ENCODE measurements around the gene CFAP46. TPM values are rescaled to one million over a fixed set of nuclear protein-coding genes. Genes with fewer than 3 reads are reported as not detected.

The CFAP46 gene
- total RNA-seq, 1 donor from 2014 or later = 4.4 TPM

GRCh38 chr10:132912225-132912712 is 30.1 kb downstream of the CFAP46 start:
- H3K36me3 Mint-ChIP-seq (ENCODE audit: low read depth) = no peaks in the 10 kb centered on the region
- no peak overlapping the region for H3K27ac Mint-ChIP-seq (ENCODE audit: unreplicated experiment)
- no peak overlapping the region for H3K4me3 Mint-ChIP-seq
- no peak for DNase-seq (ENCODE audit: low read depth, low spot score)
- H3K27me3 Mint-ChIP-seq (ENCODE audit: low read depth) = peaks cover 8% of the 10 kb centered on the region
- no peak for TF ChIP-seq CTCF (conservative IDR thresholded peaks at IDR 0.05)
- H3K9me3 Mint-ChIP-seq = no peaks in the 10 kb centered on the region
- no peaks in the 10 kb centered on the region for H3K4me1 Mint-ChIP-seq

- DNase-seq (ENCODE audit: low read depth, low spot score) = no peak
- Mint-ChIP-seq H3K4me1 (no peaks in the 10 kb centered on the region), H3K36me3 (ENCODE audit: low read depth) (no peaks in the 10 kb centered on the region), H3K9me3 (no peaks in the 10 kb centered on the region), H3K27me3 (ENCODE audit: low read depth) (peaks cover 8% of the 10 kb centered on the region), H3K4me3 (no peak overlapping the region), H3K27ac (ENCODE audit: unreplicated experiment) (peak overlapping the region; percentile 45)
- TF ChIP-seq CTCF (conservative IDR thresholded peaks at IDR 0.05) = no peak
Measured at GRCh38 chr10:132911786-132912097, 30.6 kb downstream of the CFAP46 start.

GRCh38 chr10:132910901-132911785 is 31.2 kb downstream of the CFAP46 start:
- Mint-ChIP-seq H3K4me1 (no peaks in the 10 kb centered on the region), H3K27me3 (ENCODE audit: low read depth) (peaks cover 8% of the 10 kb centered on the region), H3K4me3 (no peak overlapping the region), H3K27ac (ENCODE audit: unreplicated experiment) (peak overlapping the region; percentile 45), H3K9me3 (no peaks in the 10 kb centered on the region), H3K36me3 (ENCODE audit: low read depth) (no peaks in the 10 kb centered on the region)
- no peak for DNase-seq (ENCODE audit: low read depth, low spot score)
- TF ChIP-seq CTCF (conservative IDR thresholded peaks at IDR 0.05) = no peak

- Mint-ChIP-seq H3K27me3 (ENCODE audit: low read depth) (peaks cover 8% of the 10 kb centered on the region), H3K4me3 (no peak overlapping the region), H3K9me3 (no peaks in the 10 kb centered on the region), H3K36me3 (ENCODE audit: low read depth) (no peaks in the 10 kb centered on the region), H3K4me1 (no peaks in the 10 kb centered on the region), H3K27ac (ENCODE audit: unreplicated experiment) (no peak overlapping the region)
- TF ChIP-seq CTCF (conservative IDR thresholded peaks at IDR 0.05) = no peak
- DNase-seq (ENCODE audit: low read depth, low spot score) = no peak
Measured at GRCh38 chr10:132910186-132910880, 32.0 kb downstream of the CFAP46 start.

- TF ChIP-seq CTCF (conservative IDR thresholded peaks at IDR 0.05) = no peak
- H3K27me3 Mint-ChIP-seq (ENCODE audit: low read depth) = peaks cover 9% of the 10 kb centered on the region
- no peak for DNase-seq (ENCODE audit: low read depth, low spot score)
- no peaks in the 10 kb centered on the region for H3K4me1 Mint-ChIP-seq
- H3K9me3 Mint-ChIP-seq = no peaks in the 10 kb centered on the region
- H3K27ac Mint-ChIP-seq (ENCODE audit: unreplicated experiment) = no peak overlapping the region
- H3K36me3 Mint-ChIP-seq (ENCODE audit: low read depth) = no peaks in the 10 kb centered on the region
- no peak overlapping the region for H3K4me3 Mint-ChIP-seq
Measured at GRCh38 chr10:132909491-132910071, 32.8 kb downstream of the CFAP46 start.

Measured in neural crest cell (in vitro differentiated cells).